SIG-M5 (cell line): ENCODE measurements around the gene DHRSX.
"Not testable (repeated sequence)": the region's sequence is repeated elsewhere in the genome, so short reads cannot be mapped to it uniquely, and the experiment has no call there.

Experiments used
- DNase-seq: peaks from one replicate; lab custom pipeline; 2025; lab: John Stamatoyannopoulos, UW

DHRSX gene

DNA sequence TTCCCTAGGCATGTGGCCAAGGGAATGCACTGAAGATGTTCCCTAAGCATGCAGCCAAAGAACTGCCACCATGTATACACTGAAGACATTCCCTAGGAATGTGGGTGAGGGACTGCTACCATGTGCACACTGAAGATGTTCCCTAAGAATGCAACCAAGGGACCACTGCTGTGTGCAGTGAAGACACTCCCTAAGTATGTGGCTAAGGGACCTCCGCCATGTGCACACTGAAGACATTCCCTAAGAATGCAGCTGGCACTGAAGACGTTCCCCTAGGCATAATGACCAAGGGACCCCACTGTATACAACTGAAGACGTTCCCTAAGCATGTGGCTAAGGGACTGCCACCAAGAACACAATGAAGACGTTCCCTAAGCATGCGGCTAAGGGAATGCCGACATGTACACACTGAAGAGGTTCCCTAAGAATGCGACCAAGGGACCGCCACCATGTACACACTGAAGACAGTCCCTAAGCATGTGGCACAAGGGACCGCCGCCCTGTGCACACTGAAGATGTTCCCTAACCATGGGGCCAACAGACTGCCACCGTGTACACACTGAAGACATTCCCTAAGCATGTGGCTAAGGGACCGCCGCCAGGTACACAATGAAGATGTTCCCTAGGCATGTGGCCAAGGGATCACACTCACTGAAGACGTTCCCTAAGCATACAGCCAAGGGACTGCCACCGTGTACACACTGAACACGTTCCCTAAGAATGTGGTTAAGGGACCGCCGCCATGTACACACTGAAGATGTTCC, 25.6 kb downstream of the DHRSX start:
- DNase-seq = no peak

DNA sequence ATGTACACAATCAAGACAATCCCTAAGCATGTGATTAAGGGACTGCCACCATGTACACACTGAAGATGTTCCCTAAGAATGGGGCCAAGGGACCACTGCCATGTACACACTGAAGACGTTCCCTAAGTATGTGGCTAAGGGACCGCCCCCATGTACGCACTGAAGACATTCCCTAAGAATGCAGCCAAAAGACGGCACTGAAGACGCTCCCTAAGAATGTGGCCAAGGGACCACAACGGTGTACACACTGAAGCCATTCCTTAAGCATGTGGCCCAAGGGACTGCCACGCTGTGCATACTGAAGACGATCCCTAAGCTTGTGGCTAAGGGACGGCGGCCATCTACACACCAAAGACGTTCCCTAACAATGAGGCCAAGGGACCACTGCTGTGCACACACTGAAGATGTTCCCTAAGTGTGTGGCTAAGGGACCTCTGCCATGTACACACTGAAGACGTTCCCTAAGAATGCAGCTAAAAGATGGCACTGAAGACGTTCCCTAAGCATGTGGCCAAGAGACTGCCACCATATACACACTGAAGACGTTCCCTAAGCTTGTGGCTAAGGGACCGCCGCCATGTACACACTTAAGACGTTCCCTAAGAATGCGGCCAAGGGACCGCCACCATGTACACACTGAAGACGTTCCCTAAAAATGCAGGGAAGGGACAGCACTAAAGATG, 26.4 kb downstream of the DHRSX start:
- DNase-seq = no peak

- DNase-seq = not testable (repeated sequence)
Measured at GRCh38 chrX:2473064-2473463, 27.7 kb downstream of the DHRSX start.

DNA sequence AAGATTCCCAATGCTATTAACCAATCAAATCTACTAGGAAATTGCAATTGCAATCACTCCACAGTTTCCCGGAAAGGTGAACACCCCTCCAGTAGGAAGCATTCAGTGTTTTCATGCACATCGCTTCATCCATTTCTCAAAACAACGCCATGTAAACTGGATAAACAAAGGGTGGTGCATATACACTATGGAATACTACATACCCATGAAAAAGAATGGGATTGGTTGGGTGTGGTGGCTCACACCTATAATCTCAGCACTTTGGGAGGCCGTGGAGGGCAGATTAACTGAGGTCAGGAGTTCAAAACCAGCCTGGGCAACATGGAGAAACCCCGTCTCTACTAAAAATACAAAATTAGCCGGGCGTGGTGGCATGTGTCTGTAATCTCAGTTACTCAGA, 29.1 kb downstream of the DHRSX start:
- DNase-seq = no peak

DNA sequence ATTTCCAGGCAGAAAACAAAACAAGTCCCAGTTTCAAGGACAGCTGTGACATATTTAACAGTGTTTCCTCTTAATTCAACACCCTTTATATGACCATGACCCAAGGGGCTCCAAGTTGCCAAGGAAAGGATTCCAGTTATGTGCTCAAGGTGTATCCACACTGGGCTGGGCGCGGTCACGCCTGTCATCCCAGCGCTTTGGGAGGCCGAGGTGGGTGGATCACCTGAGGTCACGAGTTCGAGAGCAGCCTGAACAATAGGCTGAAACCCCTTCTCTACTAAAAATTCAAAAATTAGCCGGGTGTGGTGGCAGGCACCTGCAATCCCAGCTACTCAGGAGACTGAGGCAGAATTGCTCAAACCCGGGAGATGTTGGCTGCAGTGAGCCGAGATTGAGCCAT, 29.6 kb downstream of the DHRSX start:
- not testable (repeated sequence) for DNase-seq

DNA sequence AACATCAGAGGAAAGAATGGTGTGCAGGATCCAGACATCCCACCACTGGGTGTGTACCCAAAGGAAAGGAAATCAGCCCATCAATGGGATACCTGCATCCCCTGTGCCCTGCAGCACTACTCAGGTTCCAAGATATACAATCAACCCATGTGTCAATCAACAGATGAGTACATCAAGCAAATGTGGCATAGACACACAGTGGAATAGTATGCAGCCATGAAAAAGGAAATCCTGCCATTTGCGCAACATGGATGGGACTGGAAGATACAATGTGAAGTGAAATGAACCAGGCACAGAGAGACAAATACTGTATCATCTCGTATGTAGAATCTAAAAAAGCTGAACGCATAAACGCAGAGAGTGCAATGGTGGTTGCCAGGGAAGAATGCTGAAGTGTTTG, 30.9 kb downstream of the DHRSX start:
- not testable (repeated sequence) for DNase-seq

DNA sequence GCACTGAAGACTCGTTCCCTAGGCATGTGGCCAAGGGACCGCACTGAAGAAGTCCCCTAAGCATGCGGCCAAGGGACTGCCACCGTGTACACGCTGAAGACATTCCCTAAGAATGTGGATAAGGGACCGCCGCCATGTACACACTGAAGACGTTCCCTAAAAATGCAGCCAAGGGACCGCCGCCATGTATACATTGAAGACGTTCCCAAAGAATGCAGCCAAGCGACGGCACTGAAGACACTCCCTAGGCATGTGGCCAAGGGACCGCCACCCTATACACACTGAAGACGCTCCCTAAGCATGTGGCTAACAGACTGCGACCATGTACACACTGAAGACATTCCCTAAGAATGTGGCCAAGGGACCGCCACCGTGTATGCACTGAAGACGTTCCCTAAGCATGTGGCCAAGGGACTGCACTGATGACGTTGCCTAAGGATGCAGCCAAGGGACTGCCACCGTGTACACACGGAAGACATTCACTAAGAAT, 31.5 kb downstream of the DHRSX start:
- DNase-seq = no peak

DNA sequence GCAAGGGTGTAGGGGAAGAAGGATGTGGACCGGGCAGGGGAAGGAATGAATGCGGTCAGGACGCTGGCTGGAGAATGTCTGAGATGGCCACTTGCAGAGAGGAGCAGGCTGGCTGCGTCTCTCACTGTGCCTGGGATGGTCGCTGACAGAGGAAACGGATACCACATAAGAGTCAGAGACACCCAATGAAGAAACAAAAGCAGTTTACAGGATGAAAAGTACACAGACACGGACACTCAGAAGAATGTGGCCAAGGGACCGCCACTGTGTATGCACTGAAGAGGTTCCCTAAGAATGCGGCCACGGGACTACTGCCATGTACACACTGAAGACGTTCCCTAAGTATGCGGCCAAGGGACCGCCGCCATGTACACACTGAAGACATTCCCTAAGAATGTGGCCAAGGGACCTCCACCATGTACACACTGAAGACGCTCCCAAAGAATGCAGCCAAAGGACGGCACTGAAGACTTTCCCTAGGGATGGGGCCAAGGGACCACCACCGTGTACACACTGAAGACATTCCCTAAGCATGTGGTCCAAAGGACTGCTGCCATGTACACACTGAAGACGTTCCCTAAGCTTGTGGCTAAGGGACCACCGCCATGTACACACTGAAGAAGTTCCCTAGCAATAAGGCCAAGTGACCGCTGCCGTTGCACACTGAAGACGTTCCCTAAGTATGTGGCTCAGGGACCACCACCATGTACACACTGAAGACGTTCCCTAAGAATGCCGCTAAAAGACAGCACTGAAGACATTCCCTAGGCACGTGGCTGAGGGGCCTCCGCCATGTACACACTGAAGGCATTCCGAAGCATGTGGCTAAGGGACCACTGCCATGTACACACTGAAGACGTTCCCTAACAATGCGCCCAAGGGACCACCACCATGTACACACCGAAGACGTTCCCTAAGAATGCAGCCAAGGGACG, 32.2 kb downstream of the DHRSX start:
- DNase-seq = no peak

DNA sequence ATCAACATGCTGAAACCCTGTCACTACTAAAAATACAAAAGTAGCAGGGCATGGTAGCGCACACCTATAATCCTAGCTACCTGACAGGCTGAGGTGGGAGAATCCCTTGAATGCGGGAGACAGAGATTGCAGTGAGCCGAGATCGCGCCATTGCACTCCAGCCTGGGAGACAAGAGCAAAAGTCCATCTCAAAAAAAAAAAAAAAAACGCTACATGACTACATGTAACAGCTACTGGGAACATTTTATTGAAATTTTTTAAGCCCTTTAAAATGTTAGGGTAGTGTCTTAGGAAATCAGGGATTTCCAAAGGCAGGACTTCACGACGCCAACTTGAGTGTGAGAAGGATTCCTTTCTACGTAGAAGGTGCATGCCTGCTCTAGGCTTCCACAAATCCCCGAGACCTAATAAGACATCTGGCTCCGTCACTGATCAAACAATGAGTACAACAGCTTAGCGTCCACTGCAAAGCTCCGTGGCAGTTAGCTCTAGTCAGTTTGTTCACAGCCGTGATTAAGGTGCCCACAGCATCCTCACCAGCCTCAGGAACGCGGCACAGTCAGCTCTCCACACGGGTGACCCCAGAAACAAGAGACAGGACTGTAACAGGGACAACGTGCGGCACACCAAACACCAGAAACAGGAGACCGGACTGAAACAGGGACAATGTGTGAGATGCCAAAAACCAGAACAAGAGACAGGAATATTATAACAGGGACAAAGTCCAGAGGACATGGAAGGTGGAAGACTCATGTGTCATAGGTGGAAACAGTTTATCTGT, 33.7 kb downstream of the DHRSX start:
- DNase-seq = no peak

GRCh38 chrX:2464677-2465166, 36.1 kb downstream of the DHRSX start:
- no peak for DNase-seq

- DNase-seq = no peak
Measured at GRCh38 chrX:2463973-2464676, 36.7 kb downstream of the DHRSX start.

GRCh38 chrX:2463481-2463880, 37.3 kb downstream of the DHRSX start:
- not testable (repeated sequence) for DNase-seq

GRCh38 chrX:2462780-2463179, 38.0 kb downstream of the DHRSX start:
- DNase-seq = no peak

GRCh38 chrX:2462074-2462473, 38.7 kb downstream of the DHRSX start:
- no peak for DNase-seq

DNA sequence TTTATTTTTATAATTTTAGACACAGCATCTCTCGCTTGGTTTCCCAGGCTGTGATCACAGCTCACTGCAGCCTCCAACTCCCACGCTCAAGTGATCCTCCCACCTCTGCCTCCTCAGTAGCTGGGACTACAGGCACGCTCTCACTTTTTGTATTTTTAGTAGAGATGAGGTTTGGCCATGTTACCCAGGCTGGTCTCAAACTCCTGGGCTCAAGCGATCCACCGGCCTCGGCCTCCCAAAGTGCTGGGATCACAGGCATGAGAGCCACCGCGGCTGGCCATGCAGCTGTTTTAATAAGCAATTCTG, 39.1 kb downstream of the DHRSX start:
- no peak for DNase-seq

DNA sequence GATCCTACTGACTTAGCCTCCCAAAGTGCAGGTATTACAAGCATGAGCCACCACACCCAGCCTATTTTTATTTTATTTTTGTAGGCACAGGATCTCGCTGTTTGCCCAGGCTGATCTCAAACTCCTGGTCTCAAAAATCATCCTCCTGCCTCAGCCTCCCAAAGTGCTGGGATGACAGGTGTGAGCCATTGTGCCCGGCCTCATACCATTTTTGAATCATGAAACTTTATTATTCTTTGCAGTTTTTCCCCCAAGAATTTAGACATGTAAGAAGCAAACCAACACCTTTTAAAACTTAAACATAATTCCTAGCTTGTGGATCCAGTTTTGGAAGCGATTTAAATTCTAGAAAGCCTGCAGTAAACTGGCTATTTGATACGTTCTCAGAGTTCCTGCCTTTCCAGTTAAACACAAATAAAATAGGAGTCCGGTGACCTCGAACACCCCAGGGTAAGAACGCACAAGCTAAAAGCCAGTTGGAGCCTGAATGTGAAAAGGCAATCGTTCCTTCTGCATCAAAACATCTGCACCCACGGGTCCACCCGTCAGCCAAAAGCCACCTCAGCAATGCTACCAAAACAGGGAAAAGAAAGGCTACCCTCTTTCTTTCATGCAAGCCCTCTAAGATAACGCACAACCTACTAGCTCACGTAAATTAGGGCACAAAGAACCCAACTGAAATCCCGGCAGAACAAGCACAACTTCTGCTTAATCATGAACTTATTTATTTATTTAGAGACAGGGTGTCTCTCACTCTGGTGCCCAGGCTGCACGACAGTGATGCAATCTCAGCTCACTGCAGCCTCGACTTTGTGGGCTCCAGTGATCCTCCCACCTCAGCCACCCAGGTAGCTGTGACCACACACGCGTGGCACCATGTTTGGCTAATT, 39.7 kb downstream of the DHRSX start:
- DNase-seq = not testable (repeated sequence)

- not testable (repeated sequence) for DNase-seq
Measured at GRCh38 chrX:2460048-2460447, 40.7 kb downstream of the DHRSX start.

GRCh38 chrX:2458309-2458708, 42.5 kb downstream of the DHRSX start:
- no peak for DNase-seq

GRCh38 chrX:2457289-2458133, 43.3 kb downstream of the DHRSX start:
- no peak for DNase-seq
